ENCODE measurements around the gene RPS6KA2.
"Not testable (repeated sequence)": the region's sequence is repeated elsewhere in the genome, so short reads cannot be mapped to it uniquely, and the experiment has no call there.

Gene RPS6KA2

GRCh38 chr6:166588691-166589336 lies 38.2 kb downstream of the RPS6KA2 start:
- no peak for DNase-seq

- DNase-seq = no peak
Measured at GRCh38 chr6:166587631-166588413, 39.2 kb downstream of the RPS6KA2 start.

- DNase-seq = peak; percentile 13 to 49 (median 30)
Measured at GRCh38 chr6:166586424-166587156, 40.5 kb downstream of the RPS6KA2 start, which contains the start of gene RAMACL. Gene RAMACL (minus strand): TSS chr6:166586678. CDS start chr6:166586477, 201 bp downstream.

- no peak for DNase-seq
Measured at GRCh38 chr6:166584853-166585429, 42.1 kb downstream of the RPS6KA2 start.

GRCh38 chr6:166584155-166584554 lies 42.9 kb downstream of the RPS6KA2 start:
- no peak for DNase-seq

- DNase-seq = no peak
Measured at GRCh38 chr6:166583230-166583965, 43.7 kb downstream of the RPS6KA2 start.

- DNase-seq = no peak
Measured at GRCh38 chr6:166582258-166582657, 44.8 kb downstream of the RPS6KA2 start.

GRCh38 chr6:166581801-166582200 lies 45.2 kb downstream of the RPS6KA2 start:
- not testable (repeated sequence) for DNase-seq

- no peak for DNase-seq
Measured at GRCh38 chr6:166581091-166581511, 46.0 kb downstream of the RPS6KA2 start.

- DNase-seq = no peak
Measured at GRCh38 chr6:166580076-166581050, 46.7 kb downstream of the RPS6KA2 start.

- DNase-seq = no peak
Measured at GRCh38 chr6:166579237-166579850, 47.7 kb downstream of the RPS6KA2 start.

- DNase-seq = no peak
Measured at GRCh38 chr6:166578536-166579236, 48.4 kb downstream of the RPS6KA2 start.

GRCh38 chr6:166575205-166575604 lies 51.8 kb downstream of the RPS6KA2 start:
- no peak for DNase-seq

- no peak for DNase-seq
Measured at GRCh38 chr6:166573511-166574216, 53.4 kb downstream of the RPS6KA2 start.

GRCh38 chr6:166572370-166573261 lies 54.4 kb downstream of the RPS6KA2 start:
- peak in 2 of 3 experiments; percentile 16 to 41 for DNase-seq

GRCh38 chr6:166570929-166571713 lies 55.9 kb downstream of the RPS6KA2 start:
- no peak for DNase-seq

GRCh38 chr6:166569206-166569605 lies 57.8 kb downstream of the RPS6KA2 start:
- DNase-seq = no peak

All from NCI-H1417 (cell line).